ENCODE data around the gene MACO1.
A peak's percentile ranks its signal among the peaks of the same experiment; 100 is the strongest.
"Not testable (repeated sequence)": the region's sequence is repeated elsewhere in the genome, so short reads cannot be mapped to it uniquely, and the experiment has no call there.

Gene MACO1

DNA sequence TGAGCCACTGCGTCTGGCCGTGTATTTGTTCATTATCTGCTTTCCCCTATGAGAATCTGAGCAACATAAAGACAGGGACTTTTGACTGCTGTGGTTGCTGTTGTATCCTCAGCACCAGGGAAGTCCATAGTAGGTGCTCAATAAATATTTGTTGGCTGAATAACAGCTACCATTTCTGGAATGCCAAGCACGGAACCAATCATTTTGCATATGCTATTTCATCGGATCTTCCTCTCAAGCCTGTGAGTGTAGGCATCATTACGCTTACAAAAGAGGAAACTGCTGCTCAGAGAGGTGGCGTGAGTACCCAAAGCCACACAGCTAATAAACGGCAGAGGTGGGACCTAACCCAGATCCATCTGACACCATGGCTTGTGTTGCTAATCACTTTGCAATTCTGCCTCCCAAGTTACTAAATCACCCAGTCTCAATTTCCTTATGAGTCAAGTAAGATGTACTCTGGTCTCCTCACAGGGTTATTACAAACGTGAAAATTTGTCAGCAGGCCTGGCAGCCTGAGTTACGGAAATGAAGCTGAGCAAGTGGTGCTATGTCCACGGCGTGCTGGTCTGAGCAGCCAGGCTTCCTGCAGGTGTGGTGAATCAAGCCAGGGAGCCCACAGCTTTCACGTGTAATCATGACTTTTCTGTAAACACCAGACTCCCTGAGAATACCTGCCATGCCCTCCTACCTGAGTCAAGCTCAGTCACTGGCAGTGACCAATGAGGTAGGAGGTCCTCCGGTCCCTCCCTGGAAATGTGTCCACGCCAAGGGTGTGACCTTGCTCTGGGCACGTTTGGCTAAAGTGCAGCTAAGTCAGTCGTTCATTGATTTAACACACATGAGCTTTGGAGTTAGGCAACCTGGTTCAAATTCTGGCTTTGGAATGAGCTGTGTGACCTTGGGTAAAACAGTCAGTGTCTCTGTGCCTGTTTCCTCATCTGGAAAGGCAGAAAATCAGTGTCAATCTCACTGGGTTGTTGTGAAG is 5.3 kb upstream of the MACO1 start:
- no peak for DNase-seq

DNA sequence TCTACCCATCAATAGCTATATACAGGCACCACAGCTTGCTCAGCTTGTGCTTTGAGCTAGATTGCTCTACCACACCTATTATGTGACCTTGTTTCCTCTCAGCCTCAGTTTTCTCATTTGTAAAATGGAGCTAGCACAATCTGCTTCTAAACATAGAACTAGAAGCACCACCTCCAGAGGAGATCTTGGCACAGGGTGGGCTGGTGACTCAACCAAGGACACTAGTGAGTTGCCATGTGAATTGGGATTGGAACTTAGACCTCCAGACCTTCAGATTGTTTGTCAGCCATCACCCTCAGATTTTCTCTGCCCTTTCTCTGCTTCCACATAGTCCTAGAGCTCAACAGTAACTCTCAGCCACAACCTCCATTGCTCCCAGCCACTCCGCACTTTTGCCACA is 3.0 kb upstream of the MACO1 start:
- no peak for DNase-seq

DNA sequence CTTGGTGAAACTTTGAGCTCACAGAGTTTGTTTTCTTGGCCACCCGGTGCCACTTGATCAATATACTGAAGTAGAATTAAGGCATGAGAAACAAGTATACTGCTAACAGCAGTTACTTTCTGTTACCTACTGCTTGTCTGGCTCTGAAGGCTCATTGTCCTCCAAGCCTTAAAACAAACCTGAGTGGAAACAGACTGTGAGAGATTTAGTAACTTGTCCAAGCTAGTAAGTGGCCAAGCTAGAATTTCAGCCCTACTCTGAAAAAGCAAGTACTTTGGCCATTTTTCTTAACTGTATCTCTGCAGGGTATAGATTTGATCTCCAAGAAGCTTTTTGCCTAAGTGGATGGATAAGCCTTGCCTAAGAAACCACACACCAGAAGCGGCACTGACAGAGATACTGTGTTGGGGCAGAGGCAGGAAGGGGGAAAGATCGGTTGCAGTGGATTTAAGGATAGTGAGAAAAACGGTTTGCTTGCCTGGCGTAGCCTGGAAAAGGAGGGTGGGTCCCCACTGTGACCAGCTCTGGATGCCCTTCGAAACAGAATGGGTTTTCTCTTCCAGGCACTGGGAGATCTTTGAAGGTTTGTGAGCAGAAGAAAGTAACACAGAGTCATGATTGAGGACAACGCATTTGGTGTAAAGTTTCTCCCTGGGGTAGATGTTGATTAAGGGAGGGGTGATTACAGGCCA is 2.1 kb upstream of the MACO1 start:
- peak; percentile 82 for DNase-seq

DNA sequence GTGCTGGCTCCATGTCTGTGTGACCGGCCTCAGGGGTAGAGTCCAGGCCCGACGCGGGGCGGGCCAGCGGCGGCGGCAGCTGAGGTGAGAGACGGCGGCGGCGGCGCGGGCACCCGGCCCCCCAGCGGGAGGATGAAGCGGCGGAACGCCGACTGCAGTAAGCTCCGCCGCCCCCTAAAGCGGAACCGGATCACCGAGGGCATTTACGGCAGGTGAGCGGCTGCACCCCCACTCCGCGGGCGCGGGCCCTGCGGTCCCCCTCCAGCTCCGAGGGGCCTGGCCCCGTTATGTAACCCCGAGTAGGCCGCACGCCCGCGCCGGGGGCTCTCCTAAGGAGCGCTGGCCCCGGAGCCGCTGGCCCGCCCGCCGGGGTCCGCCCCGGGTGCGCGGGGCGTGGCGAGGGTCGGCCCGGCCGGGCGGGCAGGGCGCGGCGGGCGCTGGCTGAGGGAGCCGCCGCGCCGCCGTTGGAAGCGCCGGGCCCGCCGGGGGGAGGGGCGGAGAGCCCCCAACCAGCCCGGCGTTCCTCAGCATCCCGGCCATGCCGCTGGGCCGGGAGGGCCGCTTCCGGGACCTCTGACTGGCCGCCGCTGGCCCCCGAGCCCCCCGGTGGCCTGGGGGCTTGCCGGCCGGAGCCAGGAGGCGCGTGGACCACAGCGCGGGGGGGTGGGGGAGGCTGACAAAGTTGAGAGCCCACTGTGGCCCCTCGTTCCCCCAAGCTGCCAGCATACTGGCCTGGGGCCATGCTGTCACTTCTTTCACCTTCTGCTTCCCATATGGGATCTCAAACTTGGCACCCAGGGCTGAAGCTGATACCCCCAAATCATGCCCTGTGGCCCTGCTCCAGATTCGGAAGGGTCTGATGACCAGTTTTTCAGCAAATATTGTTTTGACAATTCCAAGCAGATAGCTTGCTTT is 527 bp downstream of the MACO1 start:
- peak; percentile 32 for DNase-seq

DNA sequence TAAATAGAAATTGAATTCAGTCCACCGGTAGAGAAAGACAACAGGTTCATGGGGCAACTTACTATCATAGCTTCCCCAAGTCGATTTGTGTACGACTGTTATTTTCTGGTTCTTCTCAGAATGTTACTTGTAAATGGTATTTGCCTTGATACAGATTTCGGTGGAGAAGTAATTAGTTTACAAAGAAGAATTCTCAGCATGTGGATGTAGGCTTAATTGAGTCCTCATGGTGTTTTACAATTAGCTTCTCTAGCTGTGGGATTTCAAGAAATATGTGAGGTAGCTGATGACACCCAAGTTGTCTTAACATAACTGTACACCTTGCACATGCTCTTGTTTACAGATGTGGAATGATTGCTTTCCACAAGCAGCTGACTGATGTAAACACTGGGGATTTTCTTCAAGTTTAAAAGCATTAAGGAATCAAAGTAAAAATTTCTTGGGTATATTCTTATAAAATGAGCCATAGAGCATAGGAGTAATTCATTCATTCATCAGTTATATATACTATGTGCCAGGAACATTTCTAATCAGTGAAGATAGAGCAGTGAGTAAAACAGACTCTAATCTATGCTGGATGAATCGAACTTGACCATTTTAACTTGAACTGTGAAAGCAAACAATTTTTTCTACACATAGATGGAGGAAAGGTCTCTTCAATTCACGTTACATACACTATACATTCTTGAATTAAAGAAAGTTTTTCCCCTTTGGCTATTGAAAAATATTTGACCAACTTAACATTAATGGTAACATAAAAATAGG is 1.4 kb downstream of the MACO1 start:
- peak; percentile 28 for DNase-seq

DNA sequence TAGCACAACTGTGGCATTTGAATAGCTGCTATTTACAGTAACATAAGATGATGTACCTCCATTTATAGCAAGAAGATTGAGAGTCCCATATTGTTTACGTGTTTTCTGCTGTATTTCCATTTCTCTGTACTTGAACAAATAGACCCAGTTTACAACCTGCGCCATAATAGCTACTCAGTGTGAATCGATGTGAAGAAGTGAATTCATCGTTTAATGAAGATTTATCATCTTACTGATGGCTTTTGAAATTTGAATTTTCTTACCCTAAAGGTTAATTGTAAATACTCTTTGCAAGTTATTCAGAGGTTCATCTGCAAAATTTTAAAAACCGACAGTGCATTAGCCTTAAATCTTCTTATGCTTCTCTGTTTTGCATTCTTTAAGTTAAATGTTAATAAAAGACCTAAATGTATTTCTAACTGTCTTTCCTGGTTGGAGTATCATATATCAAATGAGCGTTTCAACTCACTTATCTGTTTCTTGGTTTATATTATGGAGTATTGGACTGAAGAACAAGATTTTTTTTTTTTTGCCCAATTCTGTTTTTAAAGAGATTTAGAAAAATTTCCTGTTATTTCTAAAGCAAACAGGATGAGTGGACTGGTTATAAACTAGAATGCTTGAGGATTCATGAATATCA is 2.2 kb downstream of the MACO1 start:
- no peak for DNase-seq

DNA sequence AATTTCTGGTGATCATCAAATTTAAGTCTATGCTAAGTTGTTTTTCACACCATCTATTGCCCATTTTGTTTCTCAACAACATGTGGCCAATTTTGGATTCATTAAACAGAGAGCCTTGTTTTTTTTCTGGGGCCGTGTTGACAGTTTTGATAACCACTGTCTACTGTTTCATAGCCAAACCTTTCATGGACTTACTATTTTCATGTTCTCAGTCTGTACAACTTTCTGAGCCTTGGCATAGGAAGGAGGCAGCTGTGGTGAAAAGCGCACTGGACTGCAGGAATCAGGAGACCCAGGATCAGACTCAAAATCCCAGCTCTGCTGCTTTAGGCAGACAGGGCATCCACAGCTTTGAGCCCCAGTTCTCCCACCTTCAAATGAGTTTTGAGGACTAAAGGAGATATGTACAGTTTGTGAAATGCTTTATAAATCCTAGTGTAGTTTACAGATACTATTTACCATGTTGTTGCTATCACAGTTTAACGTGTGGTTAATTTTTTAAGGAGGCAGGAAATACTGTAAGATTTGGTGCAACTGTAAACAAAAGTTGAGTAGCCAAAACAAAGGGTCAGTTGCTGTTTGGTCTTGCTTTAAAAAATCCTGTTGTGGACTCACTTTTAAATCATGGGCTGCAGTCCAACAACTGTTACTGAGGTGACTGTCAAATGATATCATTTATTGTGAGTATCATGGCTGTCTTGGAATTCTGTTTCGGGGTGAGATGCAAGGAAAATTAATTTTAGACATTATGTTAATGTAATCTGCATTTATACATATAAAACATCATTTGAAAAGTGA is 2.9 kb downstream of the MACO1 start:
- no peak for DNase-seq

DNA sequence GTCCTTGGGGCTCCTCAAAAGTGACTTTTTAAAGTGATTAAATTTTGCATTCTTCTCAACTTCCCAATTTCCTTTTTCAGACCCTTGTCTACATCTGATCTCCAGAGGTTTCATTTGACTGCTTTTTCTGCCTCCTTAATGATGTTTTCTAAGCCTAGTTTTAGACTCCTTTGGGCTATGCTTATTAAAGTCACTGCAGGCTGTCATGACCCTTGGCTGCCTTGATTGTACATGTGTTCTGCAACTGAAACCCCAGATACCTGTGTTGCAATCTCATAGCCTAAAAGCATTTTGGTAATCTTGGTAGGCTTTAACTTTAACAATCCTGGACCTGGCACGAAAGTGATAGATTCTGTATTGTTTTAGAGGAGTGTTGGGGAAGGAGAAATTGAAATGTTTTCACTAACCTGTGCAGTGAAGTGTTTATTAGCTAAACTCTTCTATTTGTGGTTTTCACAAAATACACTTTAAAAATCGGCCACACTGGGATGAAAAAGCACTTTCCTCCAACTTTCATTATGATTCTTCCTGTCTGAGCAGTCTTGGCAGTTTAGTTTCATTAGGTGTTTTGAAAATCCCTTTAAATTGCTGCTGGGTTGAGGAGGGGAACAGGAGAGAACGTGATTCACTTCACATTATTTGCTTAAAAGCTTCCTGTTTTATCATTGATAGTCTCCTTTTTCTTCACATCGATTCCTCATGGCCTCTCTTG is 4.9 kb downstream of the MACO1 start:
- peak; percentile 37 for DNase-seq

DNA sequence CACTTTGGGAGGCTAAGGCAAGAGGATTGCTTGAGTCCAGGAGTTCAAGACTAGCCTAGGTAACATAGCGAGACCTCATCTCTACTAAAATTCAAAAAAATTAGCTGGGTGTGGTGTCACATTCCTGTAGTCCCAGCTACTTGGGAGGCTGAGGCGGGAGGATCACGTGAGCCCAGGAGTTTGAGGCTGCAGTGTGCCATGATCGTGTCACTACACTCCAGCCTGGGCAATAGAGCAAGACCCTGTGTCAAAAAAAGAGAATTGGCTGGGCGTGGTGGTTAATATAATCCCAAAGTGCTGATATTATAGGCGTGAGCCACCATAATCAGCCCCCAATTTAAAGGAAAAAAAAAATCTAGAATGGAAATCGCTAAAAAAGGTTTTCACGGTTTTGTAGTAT is 7.0 kb downstream of the MACO1 start:
- DNase-seq = no peak

DNA sequence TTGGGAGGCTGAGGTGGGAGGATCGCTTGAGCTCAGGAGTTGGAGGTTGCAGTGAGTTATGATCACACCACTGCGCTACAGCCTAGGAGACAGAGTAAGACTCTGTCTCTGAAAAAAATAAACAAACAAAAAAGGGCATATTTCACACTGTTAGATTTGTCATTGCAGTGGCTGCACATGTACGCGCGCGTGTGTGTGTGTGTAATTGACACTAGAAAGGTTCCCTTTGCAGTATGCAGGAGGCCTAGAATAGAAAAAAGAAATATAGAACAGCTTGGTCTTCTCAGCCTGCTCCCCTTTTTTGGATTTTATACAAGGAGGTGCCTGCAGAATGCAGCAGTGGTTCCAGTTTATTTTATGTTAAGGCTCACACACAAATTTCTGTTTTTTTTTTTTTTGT is 8.6 kb downstream of the MACO1 start:
- no peak for DNase-seq

DNA sequence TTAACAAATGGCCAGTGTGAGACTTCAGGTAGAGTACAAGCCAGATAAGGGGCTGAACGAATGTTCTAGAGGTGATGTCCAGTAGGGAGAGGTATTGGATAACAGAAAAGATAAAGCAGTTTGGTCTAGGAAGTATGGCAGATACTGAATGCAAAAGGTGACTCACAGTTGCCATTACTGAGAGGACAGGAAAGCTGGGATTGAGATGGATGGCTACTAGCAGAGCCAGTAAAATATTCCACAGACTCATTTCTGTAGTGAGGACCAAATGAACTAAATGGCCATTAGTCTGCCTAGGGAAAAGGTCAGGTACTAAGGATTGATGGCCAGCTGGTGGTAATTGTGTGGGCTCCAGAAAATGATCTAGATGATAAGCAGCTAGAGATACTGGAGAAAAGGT is 11.5 kb downstream of the MACO1 start:
- no peak for DNase-seq

DNA sequence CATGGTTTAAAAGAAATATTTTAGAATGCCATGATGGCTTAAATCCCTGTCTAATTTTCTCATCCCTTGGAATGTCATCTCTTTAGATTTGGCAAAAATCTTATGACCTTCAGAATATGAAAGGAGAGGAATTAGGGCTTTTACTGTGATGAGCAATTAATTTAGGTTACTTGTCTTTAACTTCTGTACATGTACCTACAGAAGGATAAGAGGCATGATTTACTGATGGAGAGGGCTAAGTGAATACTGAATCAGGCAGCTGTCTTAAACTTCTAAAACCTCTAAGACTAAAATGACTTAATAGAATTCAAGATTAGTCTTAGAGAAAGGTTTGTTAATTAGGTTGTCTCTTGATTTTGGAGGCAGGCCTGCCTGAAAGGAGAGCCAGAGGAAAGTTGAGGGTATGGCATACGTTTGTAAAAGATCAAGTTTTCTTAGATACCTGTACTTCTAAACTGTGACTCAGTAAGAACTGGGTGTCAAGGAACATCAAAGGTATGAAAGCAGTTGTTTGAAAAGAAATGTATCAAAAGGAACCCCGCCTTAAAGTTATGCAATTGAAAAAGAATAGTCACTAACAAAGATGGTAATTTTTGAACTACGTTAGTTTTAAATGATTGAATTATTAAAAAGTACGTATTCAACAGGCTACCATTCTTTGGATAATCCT is 12.5 kb downstream of the MACO1 start:
- DNase-seq = no peak

DNA sequence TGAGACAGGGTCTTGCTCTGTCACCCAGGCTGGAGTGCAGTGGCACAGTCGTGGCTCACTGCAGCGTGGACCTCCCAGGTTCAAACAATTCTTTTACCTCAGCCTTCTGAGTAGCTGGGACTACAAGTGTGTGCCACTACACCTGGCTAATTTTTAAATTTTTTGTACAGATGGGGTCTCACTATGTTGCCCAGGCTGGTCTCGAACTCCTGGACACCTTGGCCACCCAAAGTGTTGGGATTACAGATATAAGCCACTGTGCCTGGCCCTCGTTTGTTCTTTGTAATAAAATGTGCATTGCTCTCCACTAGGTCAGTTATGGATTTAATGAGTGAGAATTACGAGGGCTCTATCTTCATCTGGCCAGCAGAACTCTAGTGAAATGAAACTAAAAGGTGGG is 13.9 kb downstream of the MACO1 start:
- not testable (repeated sequence) for DNase-seq

DNA sequence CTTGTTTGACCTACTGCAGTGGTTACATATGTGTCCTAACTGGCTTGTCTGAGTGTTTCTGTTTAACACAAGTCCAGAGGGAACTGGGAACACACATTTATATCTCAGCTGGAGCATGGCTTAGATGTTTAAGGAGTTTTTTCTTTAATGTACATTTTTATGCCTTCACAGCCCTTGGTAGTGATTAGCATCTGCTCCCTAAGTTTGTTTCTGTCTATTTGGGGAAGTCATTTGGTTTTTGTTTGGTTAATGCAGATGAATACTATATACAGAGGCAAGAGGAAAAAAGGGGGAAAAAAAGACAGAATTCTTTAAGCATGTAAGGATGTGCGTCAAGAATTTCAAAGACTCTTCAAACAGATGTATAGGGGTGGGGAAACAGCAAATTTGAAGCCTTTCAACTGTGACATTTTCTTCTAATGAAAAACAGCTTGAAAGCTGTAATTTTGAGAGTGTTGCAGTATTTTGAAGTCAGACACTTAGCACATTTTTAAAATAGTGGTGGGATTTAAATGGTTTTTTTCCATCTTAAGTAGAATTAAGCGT is 15.4 kb downstream of the MACO1 start:
- no peak for DNase-seq

DNA sequence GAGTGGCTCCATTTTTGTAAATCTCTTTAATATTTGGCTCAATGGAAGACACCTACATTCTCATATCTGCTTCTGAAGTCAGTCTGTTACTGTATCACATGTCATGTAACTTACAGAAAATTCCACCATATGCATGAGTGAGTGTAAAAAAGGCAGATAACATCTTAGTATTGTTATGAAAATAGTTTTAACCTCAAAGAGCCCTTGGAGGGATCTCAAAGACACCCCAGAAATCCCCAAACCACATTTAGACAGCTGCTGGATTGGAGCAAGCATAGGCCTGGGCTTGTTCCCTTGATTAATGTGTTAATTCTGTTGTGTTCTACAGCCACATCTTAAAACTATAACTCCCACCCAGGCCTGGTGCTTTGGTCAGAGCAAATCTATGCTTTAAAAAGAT is 16.9 kb downstream of the MACO1 start:
- DNase-seq = no peak

DNA sequence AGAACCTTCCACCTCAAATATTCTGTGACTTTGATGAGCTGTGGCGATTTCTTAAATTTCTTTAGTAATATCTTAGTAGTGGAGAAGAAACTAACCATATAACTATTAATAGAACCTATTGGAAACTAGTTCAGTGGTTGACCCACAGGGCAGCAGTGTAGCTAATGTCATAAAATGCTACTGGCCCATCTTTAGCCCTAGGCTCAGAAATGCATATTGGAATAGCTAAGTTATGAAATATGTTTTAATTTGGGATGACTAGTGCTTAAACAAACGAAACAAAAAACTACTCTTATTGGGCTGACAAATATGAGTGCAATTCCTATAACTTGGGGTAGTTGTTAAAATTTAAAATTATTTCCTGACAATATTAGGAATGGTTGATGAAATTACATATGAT is 20.2 kb downstream of the MACO1 start:
- DNase-seq = no peak

DNA sequence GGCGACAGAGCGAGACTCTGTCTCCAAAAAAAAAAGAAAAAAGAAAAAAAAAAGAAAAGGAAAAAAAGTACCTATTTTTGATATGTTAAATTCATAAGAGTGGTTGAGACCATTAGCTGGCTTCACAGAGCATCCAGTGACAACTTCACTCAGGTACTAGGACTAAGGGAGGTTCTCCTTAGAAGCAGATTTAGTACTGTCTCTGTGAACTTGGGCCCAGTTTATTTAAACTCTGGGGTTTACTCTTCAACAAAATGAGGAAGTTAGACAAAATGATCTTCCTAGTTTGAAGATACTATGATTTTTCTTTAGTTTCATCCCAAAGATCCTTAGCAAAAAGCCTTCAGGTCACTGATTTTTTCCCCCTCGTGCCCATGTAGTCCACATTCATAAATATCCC is 21.2 kb downstream of the MACO1 start:
- DNase-seq = peak; percentile 48

DNA sequence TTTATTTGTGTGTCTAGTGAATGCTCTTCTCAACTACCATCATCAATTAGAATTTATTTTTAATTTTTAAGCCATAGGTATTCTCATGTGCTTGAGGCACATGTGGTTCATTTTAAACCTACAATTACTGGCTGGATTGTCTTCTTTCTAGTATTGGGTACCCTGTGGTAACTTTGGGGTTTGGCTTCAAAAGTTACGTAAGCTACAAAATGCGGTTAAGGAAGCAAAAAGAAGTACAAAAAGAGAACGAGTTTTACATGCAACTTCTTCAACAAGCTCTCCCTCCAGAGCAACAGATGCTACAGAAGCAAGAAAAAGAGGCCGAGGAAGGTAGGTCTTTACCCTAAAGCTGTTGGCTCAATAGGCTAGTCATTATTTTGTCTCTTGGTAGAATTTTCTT is 25.8 kb downstream of the MACO1 start:
- DNase-seq = peak; percentile 69

DNA sequence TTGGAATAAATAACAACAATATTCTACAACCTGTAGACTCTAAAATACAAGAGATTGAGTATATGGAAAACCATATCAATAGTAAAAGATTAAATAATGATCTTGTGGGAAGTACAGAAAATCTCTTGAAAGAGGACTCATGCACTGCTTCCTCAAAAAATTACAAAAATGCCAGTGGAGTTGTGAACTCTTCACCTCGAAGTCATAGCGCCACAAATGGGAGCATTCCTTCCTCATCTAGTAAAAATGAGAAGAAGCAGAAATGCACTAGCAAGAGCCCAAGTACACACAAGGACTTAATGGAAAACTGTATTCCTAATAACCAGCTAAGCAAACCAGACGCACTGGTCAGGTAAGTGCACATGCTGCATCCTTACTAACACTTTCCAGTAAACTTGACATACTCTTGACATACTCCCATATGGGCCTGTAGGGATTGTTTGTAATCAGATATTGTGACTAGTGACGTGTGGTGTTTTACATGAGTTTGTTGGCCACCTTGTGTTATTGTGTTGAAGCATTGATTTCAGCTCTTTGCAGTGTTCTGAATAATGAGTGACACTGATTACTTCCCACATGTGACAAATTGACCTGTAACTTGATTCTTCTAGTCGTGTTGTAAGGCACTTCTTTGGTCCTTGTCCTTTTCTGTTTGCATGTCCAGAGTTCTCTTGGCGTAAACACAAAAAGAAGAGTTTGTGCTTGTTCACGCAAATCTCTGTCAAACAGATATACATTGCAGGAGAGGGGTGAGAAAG is 28.0 kb downstream of the MACO1 start:
- DNase-seq = no peak
